Astrocyte (in vitro differentiated cells and primary cell): ENCODE data around the gene PSMA2.

ENCODE experiments used
- EZH2 ChIP-seq: IDR thresholded peaks from 2 replicates; pipeline ENCODE4 v1.6.1; 2012; ENCODE audit warnings: mild to moderate bottlenecking, low read length, inconsistent platforms; ENCODE audit not compliant: insufficient read depth
- TF ChIP-seq, protein P1 (sequence below): IDR thresholded peaks from 2 replicates; pipeline ENCODE4 v1.5.1; 2011; ENCODE audit warnings: low read depth, mild to moderate bottlenecking, inconsistent platforms, low read length, moderate library complexity; ENCODE audit not compliant: insufficient read depth

DNA sequence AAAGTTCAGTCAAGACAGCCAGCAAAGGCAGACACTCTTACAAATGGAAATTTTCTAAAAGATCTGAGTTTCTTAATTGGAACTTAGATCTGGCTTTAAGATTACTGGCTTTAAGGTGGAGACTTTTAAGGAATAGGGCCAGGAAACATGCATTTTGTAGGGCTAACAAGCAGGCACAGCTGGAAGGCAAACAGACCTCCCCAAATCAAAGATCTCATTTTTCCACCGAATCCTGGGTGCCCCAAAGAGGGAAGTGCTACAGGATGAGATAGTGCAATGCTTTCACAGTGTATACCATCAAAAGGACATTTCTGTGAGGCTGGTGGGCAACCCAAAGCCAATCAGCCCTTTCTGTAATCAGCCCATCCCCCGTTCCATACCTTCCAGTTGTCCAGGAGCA is 27.6 kb upstream of the PSMA2 start:
- TF ChIP-seq, protein P1, sequence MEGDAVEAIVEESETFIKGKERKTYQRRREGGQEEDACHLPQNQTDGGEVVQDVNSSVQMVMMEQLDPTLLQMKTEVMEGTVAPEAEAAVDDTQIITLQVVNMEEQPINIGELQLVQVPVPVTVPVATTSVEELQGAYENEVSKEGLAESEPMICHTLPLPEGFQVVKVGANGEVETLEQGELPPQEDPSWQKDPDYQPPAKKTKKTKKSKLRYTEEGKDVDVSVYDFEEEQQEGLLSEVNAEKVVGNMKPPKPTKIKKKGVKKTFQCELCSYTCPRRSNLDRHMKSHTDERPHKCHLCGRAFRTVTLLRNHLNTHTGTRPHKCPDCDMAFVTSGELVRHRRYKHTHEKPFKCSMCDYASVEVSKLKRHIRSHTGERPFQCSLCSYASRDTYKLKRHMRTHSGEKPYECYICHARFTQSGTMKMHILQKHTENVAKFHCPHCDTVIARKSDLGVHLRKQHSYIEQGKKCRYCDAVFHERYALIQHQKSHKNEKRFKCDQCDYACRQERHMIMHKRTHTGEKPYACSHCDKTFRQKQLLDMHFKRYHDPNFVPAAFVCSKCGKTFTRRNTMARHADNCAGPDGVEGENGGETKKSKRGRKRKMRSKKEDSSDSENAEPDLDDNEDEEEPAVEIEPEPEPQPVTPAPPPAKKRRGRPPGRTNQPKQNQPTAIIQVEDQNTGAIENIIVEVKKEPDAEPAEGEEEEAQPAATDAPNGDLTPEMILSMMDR: no peak
- no peak for TF ChIP-seq EZH2
